ENCODE measurements around the gene TMEM222.

The TMEM222 gene

GRCh38 chr1:27301582-27302199 lies 20.3 kb upstream of the TMEM222 start:
- Histone ChIP-seq H3K23ac (ENCODE audit: low read length) (no peak overlapping the region), H2AK5ac (ENCODE audit: low read length) (no peak overlapping the region), H2BK12ac (ENCODE audit: low read length) (no peak overlapping the region), H3K4me2 (ENCODE audit: low read length) (no peak overlapping the region), H4K8ac (ENCODE audit: low read depth, low read length) (no peak overlapping the region), H3K79me1 (ENCODE audit: low read length) (peaks cover 12% of the 10 kb centered on the region), H3K14ac (ENCODE audit: low read length) (no peak overlapping the region), H3K27me3 (ENCODE audit: insufficient read depth, low read length) (no peaks in the 10 kb centered on the region), H3K4me1 (ENCODE audit: control insufficient read depth in 1 of 2, insufficient read depth in 2 of 2, low read length in 2 of 2) (peaks cover 19 to 24% of the 10 kb centered on the region in 2 experiments), H3K79me2 (ENCODE audit: control insufficient read depth, insufficient read depth, low read length, poor library complexity) (no peaks in the 10 kb centered on the region), H2BK120ac (ENCODE audit: insufficient read depth, low read length, poor library complexity) (no peak overlapping the region), H4K12ac (ENCODE audit: low read depth, low read length) (no peak overlapping the region), H4K91ac (ENCODE audit: low read depth, low read length) (no peak overlapping the region), H2AFZ (ENCODE audit: insufficient read depth, low read length, poor library complexity) (no peak overlapping the region), H3K18ac (ENCODE audit: low read length) (no peak overlapping the region), H2BK5ac (ENCODE audit: low read depth, low read length, poor library complexity) (no peak overlapping the region), H3K9me3 (ENCODE audit: insufficient read depth, low read depth, low read length) (peaks cover 2% of the 10 kb centered on the region), H3K4ac (ENCODE audit: low read depth, low read length) (no peak overlapping the region), H3K27ac (ENCODE audit: low read depth, low read length) (no peak overlapping the region), H3K36me3 (ENCODE audit: control insufficient read depth in 1 of 2, insufficient read depth in 2 of 2, low read length in 2 of 2) (peaks cover 8 to 10% of the 10 kb centered on the region in 2 experiments), H3K9ac (ENCODE audit: low read length) (no peak overlapping the region), H3K4me3 (ENCODE audit: low read depth, low read length) (no peak overlapping the region)
- WGBS (ENCODE audit: extremely low coverage, insufficient coverage, insufficient read length), result no CpG with 5 or more reads among the region's 10 CpGs
- no peak for DNase-seq

DNA sequence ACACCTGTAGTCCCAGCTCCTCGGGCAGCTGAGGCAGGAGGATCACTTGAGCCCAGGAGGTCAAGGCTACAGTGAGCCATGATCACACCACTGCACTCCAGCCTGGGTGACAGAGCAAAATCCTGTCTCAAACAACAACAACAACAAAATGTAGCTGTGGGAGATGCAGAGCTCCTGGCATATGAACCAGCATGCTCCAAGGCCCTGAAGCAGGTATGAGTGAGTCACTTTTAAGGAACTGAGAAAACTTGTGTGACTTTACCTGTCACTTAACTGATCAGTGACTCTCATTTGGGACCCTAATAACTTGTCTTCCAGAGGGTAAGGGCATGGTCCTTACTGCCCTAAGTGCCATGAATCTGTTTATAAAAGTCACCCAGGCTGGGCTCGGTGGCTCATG lies 19.4 kb upstream of the TMEM222 start:
- Histone ChIP-seq H2AFZ (ENCODE audit: insufficient read depth, low read length, poor library complexity) (no peak overlapping the region), H4K12ac (ENCODE audit: low read depth, low read length) (no peak overlapping the region), H3K4me2 (ENCODE audit: low read length) (no peak overlapping the region), H3K18ac (ENCODE audit: low read length) (no peak overlapping the region), H3K4me3 (ENCODE audit: low read depth, low read length) (no peak overlapping the region), H3K9ac (ENCODE audit: low read length) (no peak overlapping the region), H3K27ac (ENCODE audit: low read depth, low read length) (no peak overlapping the region), H3K36me3 (ENCODE audit: control insufficient read depth in 1 of 2, insufficient read depth in 2 of 2, low read length in 2 of 2) (peaks cover 3% of the 10 kb centered on the region in 2 experiments), H3K79me1 (ENCODE audit: low read length) (peaks cover 12% of the 10 kb centered on the region), H3K4ac (ENCODE audit: low read depth, low read length) (no peak overlapping the region), H3K9me3 (ENCODE audit: insufficient read depth, low read depth, low read length) (peaks cover 2% of the 10 kb centered on the region), H2BK5ac (ENCODE audit: low read depth, low read length, poor library complexity) (no peak overlapping the region), H3K4me1 (ENCODE audit: control insufficient read depth in 1 of 2, insufficient read depth in 2 of 2, low read length in 2 of 2) (peaks cover 19 to 24% of the 10 kb centered on the region in 2 experiments), H2BK12ac (ENCODE audit: low read length) (no peak overlapping the region), H3K27me3 (ENCODE audit: insufficient read depth, low read length) (no peaks in the 10 kb centered on the region), H4K8ac (ENCODE audit: low read depth, low read length) (no peak overlapping the region), H3K23ac (ENCODE audit: low read length) (no peak overlapping the region), H2BK120ac (ENCODE audit: insufficient read depth, low read length, poor library complexity) (no peak overlapping the region), H2AK5ac (ENCODE audit: low read length) (no peak overlapping the region), H4K91ac (ENCODE audit: low read depth, low read length) (no peak overlapping the region), H3K79me2 (ENCODE audit: control insufficient read depth, insufficient read depth, low read length, poor library complexity) (no peaks in the 10 kb centered on the region), H3K14ac (ENCODE audit: low read length) (no peak overlapping the region)
- DNase-seq, result peak; percentile 60 to 71
- WGBS (ENCODE audit: extremely low coverage, insufficient coverage, insufficient read length), result no CpG with 5 or more reads among the region's 2 CpGs

- no peak overlapping the region for H2BK12ac ChIP-seq (ENCODE audit: low read length)
- no CpG with 5 or more reads among the region's 15 CpGs for WGBS (ENCODE audit: extremely low coverage, insufficient coverage, insufficient read length)
- no peak overlapping the region for H2BK5ac ChIP-seq (ENCODE audit: low read depth, low read length, poor library complexity)
- no peaks in the 10 kb centered on the region for H3K36me3 ChIP-seq (ENCODE audit: control insufficient read depth in 1 of 2, insufficient read depth in 2 of 2, low read length in 2 of 2)
- H3K4me1 ChIP-seq (ENCODE audit: control insufficient read depth in 1 of 2, insufficient read depth in 2 of 2, low read length in 2 of 2), result peaks cover 19 to 24% of the 10 kb centered on the region in 2 experiments
- no peak overlapping the region for H3K4me2 ChIP-seq (ENCODE audit: low read length)
- no peaks in the 10 kb centered on the region for H3K79me2 ChIP-seq (ENCODE audit: control insufficient read depth, insufficient read depth, low read length, poor library complexity)
- H3K23ac ChIP-seq (ENCODE audit: low read length), result no peak overlapping the region
- H2AFZ ChIP-seq (ENCODE audit: insufficient read depth, low read length, poor library complexity), result no peak overlapping the region
- peaks cover 2% of the 10 kb centered on the region for H3K9me3 ChIP-seq (ENCODE audit: insufficient read depth, low read depth, low read length)
- H3K27me3 ChIP-seq (ENCODE audit: insufficient read depth, low read length), result no peaks in the 10 kb centered on the region
- no peak for DNase-seq
- H3K4me3 ChIP-seq (ENCODE audit: low read depth, low read length), result no peak overlapping the region
- H2AK5ac ChIP-seq (ENCODE audit: low read length), result no peak overlapping the region
- peaks cover 12% of the 10 kb centered on the region for H3K79me1 ChIP-seq (ENCODE audit: low read length)
- H4K12ac ChIP-seq (ENCODE audit: low read depth, low read length), result no peak overlapping the region
- H4K8ac ChIP-seq (ENCODE audit: low read depth, low read length), result no peak overlapping the region
- no peak overlapping the region for H3K4ac ChIP-seq (ENCODE audit: low read depth, low read length)
- no peak overlapping the region for H3K9ac ChIP-seq (ENCODE audit: low read length)
- no peak overlapping the region for H3K18ac ChIP-seq (ENCODE audit: low read length)
- no peak overlapping the region for H4K91ac ChIP-seq (ENCODE audit: low read depth, low read length)
- no peak overlapping the region for H3K14ac ChIP-seq (ENCODE audit: low read length)
- H3K27ac ChIP-seq (ENCODE audit: low read depth, low read length), result no peak overlapping the region
- H2BK120ac ChIP-seq (ENCODE audit: insufficient read depth, low read length, poor library complexity), result no peak overlapping the region
Observed at GRCh38 chr1:27303509-27303908, 18.5 kb upstream of the TMEM222 start.

DNA sequence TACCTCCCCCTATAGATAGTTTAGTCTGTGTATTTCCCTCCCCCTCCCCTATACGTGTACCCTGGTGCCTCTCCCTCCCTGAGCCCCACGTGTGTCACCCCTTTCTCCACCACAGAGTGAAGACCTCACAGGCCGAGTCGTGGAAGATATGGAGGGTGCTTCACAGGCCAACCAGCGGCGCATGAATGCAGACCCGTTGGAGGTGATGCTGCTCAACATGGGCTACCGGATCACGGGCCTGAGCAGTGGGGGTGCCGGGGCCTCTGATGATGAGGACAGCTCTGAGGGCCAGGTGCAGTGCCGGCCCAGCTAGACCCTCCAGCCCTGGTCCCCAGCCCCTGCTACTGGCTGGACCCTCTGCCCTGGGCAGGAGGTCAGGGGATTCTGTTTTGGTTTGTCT lies 15.9 kb upstream of the TMEM222 start:
- no peak overlapping the region for H3K18ac ChIP-seq (ENCODE audit: low read length)
- WGBS (ENCODE audit: extremely low coverage, insufficient coverage, insufficient read length), result no CpG with 5 or more reads among the region's 11 CpGs
- H3K9me3 ChIP-seq (ENCODE audit: insufficient read depth, low read depth, low read length), result peaks cover 2% of the 10 kb centered on the region
- H2AK5ac ChIP-seq (ENCODE audit: low read length), result no peak overlapping the region
- H3K36me3 ChIP-seq (ENCODE audit: control insufficient read depth in 1 of 2, insufficient read depth in 2 of 2, low read length in 2 of 2), result no peaks in the 10 kb centered on the region
- peaks cover 0 to 2% of the 10 kb centered on the region in 2 experiments for H3K4me1 ChIP-seq (ENCODE audit: control insufficient read depth in 1 of 2, insufficient read depth in 2 of 2, low read length in 2 of 2)
- no peak overlapping the region for H2BK5ac ChIP-seq (ENCODE audit: low read depth, low read length, poor library complexity)
- H3K23ac ChIP-seq (ENCODE audit: low read length), result no peak overlapping the region
- no peak overlapping the region for H3K4me3 ChIP-seq (ENCODE audit: low read depth, low read length)
- no peak overlapping the region for H3K4me2 ChIP-seq (ENCODE audit: low read length)
- no peak overlapping the region for H2BK12ac ChIP-seq (ENCODE audit: low read length)
- no peak overlapping the region for H3K4ac ChIP-seq (ENCODE audit: low read depth, low read length)
- no peak overlapping the region for H2BK120ac ChIP-seq (ENCODE audit: insufficient read depth, low read length, poor library complexity)
- no peak overlapping the region for H3K14ac ChIP-seq (ENCODE audit: low read length)
- H3K27me3 ChIP-seq (ENCODE audit: insufficient read depth, low read length), result no peaks in the 10 kb centered on the region
- no peak overlapping the region for H4K8ac ChIP-seq (ENCODE audit: low read depth, low read length)
- H3K79me1 ChIP-seq (ENCODE audit: low read length), result no peaks in the 10 kb centered on the region
- H2AFZ ChIP-seq (ENCODE audit: insufficient read depth, low read length, poor library complexity), result no peak overlapping the region
- H3K27ac ChIP-seq (ENCODE audit: low read depth, low read length), result no peak overlapping the region
- DNase-seq, result no peak
- no peak overlapping the region for H4K12ac ChIP-seq (ENCODE audit: low read depth, low read length)
- no peak overlapping the region for H4K91ac ChIP-seq (ENCODE audit: low read depth, low read length)
- no peaks in the 10 kb centered on the region for H3K79me2 ChIP-seq (ENCODE audit: control insufficient read depth, insufficient read depth, low read length, poor library complexity)
- no peak overlapping the region for H3K9ac ChIP-seq (ENCODE audit: low read length)

Measured in trophoblast cell (in vitro differentiated cells and primary cell).